Activated B cell treated with CpG ODN at 0.5 μM for 24 hours (primary cell): ENCODE measurements around the gene FOS. TPM values are rescaled to one million over a fixed set of nuclear protein-coding genes. Genes with fewer than 3 reads are reported as not detected.

Source experiments
- ATAC-seq: fragments of 200-7000 bp; cut with Tn5 transposase; one replicate; pipeline ENCODE4 v1.10.0; 2021; ENCODE audit warnings: low read depth, mild to moderate bottlenecking, moderate library complexity
- CTCF ChIA-PET: fragments of 350-600 bp; sonication (Branson Sonifier 250); formaldehyde crosslinking; loops from one replicate; lab custom pipeline; 2021; ENCODE audit warnings: antibody characterized with exemption; lab: Charles Lee
- POLR2A ChIA-PET: fragments of 350-600 bp; sonication (Branson Sonifier 250); formaldehyde crosslinking; loops from one replicate; lab custom pipeline; 2021; ENCODE audit warnings: antibody characterized with exemption; lab: Charles Lee
- DNase-seq: peaks from one replicate; pipeline ENCODE4 v3.0.0; 2022
- H3K27ac Mint-ChIP-seq: one replicate; pipeline ENCODE4 v1.8.0; 2020; ENCODE audit warnings: mixed read lengths
- H3K27me3 Mint-ChIP-seq: one replicate; pipeline ENCODE4 v1.8.0; 2021; ENCODE audit warnings: mixed read lengths
- H3K36me3 Mint-ChIP-seq: one replicate; pipeline ENCODE4 v1.8.0; 2021; ENCODE audit warnings: low read depth, mixed read lengths
- H3K4me1 Mint-ChIP-seq: one replicate; pipeline ENCODE4 v1.8.0; 2021; ENCODE audit warnings: mixed read lengths
- H3K4me3 Mint-ChIP-seq: one replicate; pipeline ENCODE4 v1.8.0; 2020; ENCODE audit warnings: mild to moderate bottlenecking, mixed read lengths
- H3K9me3 Mint-ChIP-seq: one replicate; pipeline ENCODE4 v1.8.0; 2020; ENCODE audit warnings: mixed read lengths
- CTCF ChIP-seq: fragments of 200-600 bp; IDR thresholded peaks from one replicate; pipeline ENCODE4 v1.8.0; 2022; ENCODE audit warnings: antibody characterized with exemption, mild to moderate bottlenecking
- intact Hi-C: fragments of 100-400 bp; cut with micrococcal nuclease; formaldehyde crosslinking; loops from one replicate; pipeline ENCODE4 v1.15.1; 2024
- total RNA-seq: library from RNA; stranded (reverse); gene quantifications from 2 replicates; pipeline ENCODE4 v1.2.3, GENCODE V29; 2022

Gene FOS
- total RNA-seq, 1 donor from 2014 or later = 37.8 TPM

GRCh38 chr14:75298187-75298965, 19.7 kb downstream of the FOS start:
- Mint-ChIP-seq H3K9me3 (no peaks in the 10 kb centered on the region), H3K36me3 (no peaks in the 10 kb centered on the region), H3K4me3 (no peak overlapping the region), H3K27ac (no peak overlapping the region), H3K27me3 (no peaks in the 10 kb centered on the region), H3K4me1 (peaks cover 34% of the 10 kb centered on the region)
- no peak for TF ChIP-seq CTCF
- ATAC-seq (no peak), DNase-seq (no peak)
- intact Hi-C loops = loop anchor here (10.0 kb wide), 1 partner anchor 994 kb away; the partner anchor contains the start of gene ABCD4
- ChIA-PET POLR2A (interaction anchor here (1.0 to 1.4 kb wide), 2 partner anchors 39 to 161 kb away, joined by 3 to 5 read pairs; no protein-coding TSS in a partner anchor), CTCF (interaction anchor here (0.6 to 2.6 kb wide), 7 partner anchors 40 to 263 kb away, joined by 3 to 8 read pairs (median 4); no protein-coding TSS in a partner anchor)

- Mint-ChIP-seq H3K27ac (no peak overlapping the region), H3K9me3 (no peaks in the 10 kb centered on the region), H3K4me3 (no peak overlapping the region), H3K36me3 (no peaks in the 10 kb centered on the region), H3K4me1 (peaks cover 36% of the 10 kb centered on the region), H3K27me3 (no peaks in the 10 kb centered on the region)
- CTCF ChIA-PET = interaction anchor here (1.0 to 2.6 kb wide), 4 partner anchors 127 to 190 kb away, joined by 4 to 8 read pairs (median 5); no protein-coding TSS in a partner anchor
- intact Hi-C loops = loop anchor here (10.0 kb wide), 1 partner anchor 994 kb away; the partner anchor contains the start of gene ABCD4
- POLR2A ChIA-PET = interaction anchor here (1.0 to 1.4 kb wide), 3 partner anchors 15 to 161 kb away, joined by 3 to 5 read pairs (median 5); no protein-coding TSS in a partner anchor
- no peak for ATAC-seq
- no peak for DNase-seq
- TF ChIP-seq CTCF = no peak
These were observed 20.4 kb downstream of the FOS start for GRCh38 chr14:75299059-75299458.

DNA sequence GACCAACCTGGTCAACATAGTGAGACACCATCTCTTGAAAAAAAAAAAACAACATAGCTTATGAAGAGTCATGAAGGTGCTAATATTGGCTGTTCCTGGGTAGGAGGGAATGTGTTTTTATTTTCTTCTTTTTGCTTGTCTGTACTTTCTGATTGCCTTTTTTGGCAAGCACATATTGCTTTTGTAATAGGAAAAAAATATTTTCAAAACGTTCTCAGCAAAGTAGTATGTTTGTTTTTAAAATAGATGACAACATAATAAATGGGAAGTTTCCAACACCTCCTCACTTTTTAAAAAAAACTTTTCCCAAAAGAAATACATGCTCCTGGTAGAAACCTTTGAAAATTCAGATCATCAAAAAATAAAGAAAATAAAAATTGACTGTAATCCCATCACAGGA, 20.9 kb downstream of the FOS start:
- ATAC-seq (no peak), DNase-seq (no peak)
- CTCF ChIA-PET = interaction anchor here (1.0 to 2.6 kb wide), 4 partner anchors 128 to 189 kb away, joined by 4 to 8 read pairs (median 5); no protein-coding TSS in a partner anchor
- intact Hi-C loops = loop anchor here (10.0 kb wide), 1 partner anchor 995 kb away; the partner anchor contains the start of gene ABCD4
- no peak for TF ChIP-seq CTCF
- Mint-ChIP-seq H3K36me3 (no peaks in the 10 kb centered on the region), H3K4me3 (no peak overlapping the region), H3K9me3 (no peaks in the 10 kb centered on the region), H3K27me3 (no peaks in the 10 kb centered on the region), H3K27ac (no peak overlapping the region), H3K4me1 (peaks cover 34% of the 10 kb centered on the region)
- POLR2A ChIA-PET = interaction anchor here (1.0 kb wide), 1 partner anchor 15 kb away, joined by 5 read pairs; no protein-coding TSS in a partner anchor

DNA sequence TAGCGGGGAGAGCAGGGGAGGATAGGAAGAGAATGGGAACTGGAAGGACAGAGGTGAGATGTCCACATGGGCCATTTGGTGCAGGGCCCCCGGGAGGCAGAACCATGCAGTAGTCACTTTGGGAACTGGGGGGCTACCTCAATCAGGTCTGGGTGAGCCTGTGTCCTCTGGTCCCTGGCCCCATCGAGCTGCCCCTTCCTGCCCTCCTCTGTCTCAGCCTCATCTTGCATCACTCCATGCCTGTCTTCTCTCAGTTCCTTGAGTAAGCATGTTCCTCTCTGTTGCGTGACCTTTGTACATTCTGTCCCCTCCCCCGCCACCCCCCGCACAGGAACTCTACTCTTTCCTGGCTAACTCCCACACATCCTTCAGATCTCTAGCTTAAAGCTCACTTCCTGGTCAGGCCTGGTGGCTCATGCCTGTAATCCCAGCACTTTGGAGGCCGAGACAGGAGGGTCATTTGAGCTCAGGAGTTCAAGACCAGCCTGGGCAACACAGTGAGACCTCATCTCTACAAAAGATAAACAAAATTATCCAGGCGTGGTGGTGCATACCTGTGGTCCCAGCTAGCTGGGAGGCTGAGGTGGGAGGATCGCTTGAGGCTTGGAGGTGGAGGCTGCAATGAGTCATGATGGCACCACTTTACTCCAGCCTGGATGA, 23.2 kb downstream of the FOS start:
- Mint-ChIP-seq H3K4me1 (peaks cover 15% of the 10 kb centered on the region), H3K9me3 (no peaks in the 10 kb centered on the region), H3K4me3 (no peak overlapping the region), H3K27me3 (no peaks in the 10 kb centered on the region), H3K36me3 (no peaks in the 10 kb centered on the region), H3K27ac (peak overlapping the region; percentile 48)
- intact Hi-C loops = loop anchor here (10.0 kb wide), 2 partner anchors 357 to 683 kb away; partner anchors contain the start of genes IFT43 and TGFB3
- POLR2A ChIA-PET = interaction anchor here (0.6 to 1.7 kb wide), 5 partner anchors 23 to 226 kb away, joined by 3 to 8 read pairs (median 4); partner anchors contain the start of genes FOS and NEK9
- TF ChIP-seq CTCF = no peak
- ATAC-seq (peak; percentile 29), DNase-seq (no peak)
- CTCF ChIA-PET = interaction anchor here (0.9 to 7.2 kb wide), 12 partner anchors 7 to 354 kb away, joined by 3 to 60 read pairs (median 4); partner anchors contain the start of gene NEK9
